ENCODE data around the gene VPS13A.

- TF ChIP-seq CTCF (IDR thresholded peaks at IDR 0.05) (no peak), POLR2A (IDR thresholded peaks at IDR 0.05) (no peak)
These were observed 245.6 kb downstream of the VPS13A start for GRCh38 chr9:77422969-77423368.
